Thymus (tissue), 11 donors: ENCODE results near the gene ADGRG3. TPM values are rescaled to one million over a fixed set of nuclear protein-coding genes. Genes with fewer than 3 reads are reported as not detected.

Experiments used
- DNase-seq, 9 donors: peaks; one replicate each; pipeline ENCODE4 v3.0.0-alpha.2; 2013; ENCODE audit warnings: low spot score in 9 of 9, low read depth in 6 of 9, missing footprints in 1 of 9
- H3K27ac ChIP-seq, 2 donors: one replicate each; pipeline ENCODE4 v1.5.1; 2013; ENCODE audit warnings: control low read depth in 1 of 2, low read depth in 1 of 2, low read length in 1 of 2, mild to moderate bottlenecking in 1 of 2, moderate library complexity in 1 of 2
- H3K27me3 ChIP-seq, 2 donors: one replicate each; pipeline ENCODE4 v1.5.1; 2013; ENCODE audit warnings: low read length in 1 of 2; ENCODE audit not compliant: control insufficient read depth in 2 of 2, insufficient read depth in 1 of 2
- H3K36me3 ChIP-seq, 2 donors: one replicate each; pipeline ENCODE4 v1.5.1; 2013; ENCODE audit warnings: low read length in 1 of 2, mild to moderate bottlenecking in 1 of 2, moderate library complexity in 1 of 2; ENCODE audit not compliant: control insufficient read depth in 2 of 2, insufficient read depth in 2 of 2
- H3K4me1 ChIP-seq, 2 donors: one replicate each; pipeline ENCODE4 v1.5.1; 2013; ENCODE audit warnings: low read length in 2 of 2; ENCODE audit not compliant: control insufficient read depth in 2 of 2, insufficient read depth in 2 of 2
- H3K4me3 ChIP-seq, 2 donors: one replicate each; pipeline ENCODE4 v1.5.1; 2013; ENCODE audit warnings: low read length in 2 of 2, control low read depth in 1 of 2, mild to moderate bottlenecking in 1 of 2
- H3K9me3 ChIP-seq, 2 donors: one replicate each; pipeline ENCODE4 v1.5.1; 2013; ENCODE audit warnings: low read length in 1 of 2, mild to moderate bottlenecking in 1 of 2; ENCODE audit not compliant: control insufficient read depth in 2 of 2, insufficient read depth in 1 of 2
- WGBS: extraction: QIAGEN DNeasy Blood & Tissue Kit; methylation state at CpG from one replicate; pipeline ENCODE4 v1.1.7; 2013; 5-methylcytosine and 5-hydroxymethylcytosine counted together
- polyA plus RNA-seq: library from polyadenylated mRNA; stranded (reverse); fragments of 200-250 nt; gene quantifications from one replicate; pipeline ENCODE4 v1.2.3, GENCODE V29; 2013
- total RNA-seq: library from RNA; stranded (reverse); fragments of 120-200 nt; gene quantifications from one replicate; pipeline ENCODE4 v1.2.4, GENCODE V29; 2013
- donor health status: healthy.

The ADGRG3 gene
- total and polyA plus RNA-seq, 2 donors, result 0.33 to 0.94 TPM

DNA sequence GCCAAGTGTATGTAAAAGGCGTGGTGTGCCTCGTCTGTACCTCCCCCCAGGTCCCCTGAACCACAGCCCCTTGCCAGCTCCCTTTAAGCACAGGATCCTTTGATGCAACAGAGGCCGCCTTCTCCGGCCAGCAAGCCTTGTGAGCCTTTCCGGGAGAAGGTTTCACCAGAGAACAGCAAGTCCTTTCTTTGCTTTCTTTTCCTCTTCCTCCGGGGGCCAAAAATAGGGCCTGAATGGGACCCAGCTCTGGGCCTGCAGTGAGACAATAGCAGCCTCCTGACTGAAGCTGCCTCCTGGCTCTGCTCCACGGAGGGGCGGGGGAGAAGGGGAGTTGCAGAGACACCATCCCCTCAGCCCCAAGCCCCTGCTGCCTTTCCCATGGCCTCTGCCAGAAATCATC, 30.7 kb upstream of the ADGRG3 start:
- WGBS, result 65% methylated on average over 8 of the region's 8 CpGs
- Histone ChIP-seq H3K36me3 (peaks cover 0 to 4% of the 10 kb centered on the region in 2 donors), H3K27me3 (no peaks in the 10 kb centered on the region), H3K4me3 (no peak overlapping the region), H3K4me1 (peaks cover 25 to 73% of the 10 kb centered on the region in 2 donors), H3K9me3 (no peaks in the 10 kb centered on the region), H3K27ac (no peak overlapping the region)
- DNase-seq, result no peak

GRCh38 chr16:57637965-57638364, 30.1 kb upstream of the ADGRG3 start:
- 93% methylated on average over 6 of the region's 6 CpGs for WGBS
- Histone ChIP-seq H3K27ac (peak overlapping the region in 1 of 2 donors; percentile 73), H3K4me1 (peaks cover 26 to 77% of the 10 kb centered on the region in 2 donors), H3K4me3 (no peak overlapping the region), H3K36me3 (peaks cover 0 to 4% of the 10 kb centered on the region in 2 donors), H3K27me3 (no peaks in the 10 kb centered on the region), H3K9me3 (no peaks in the 10 kb centered on the region)
- no peak for DNase-seq

- Histone ChIP-seq H3K27ac (peak overlapping the region in 1 of 2 donors; percentile 73), H3K9me3 (no peaks in the 10 kb centered on the region), H3K36me3 (peaks cover 0 to 4% of the 10 kb centered on the region in 2 donors), H3K4me3 (no peak overlapping the region), H3K4me1 (peaks cover 30 to 81% of the 10 kb centered on the region in 2 donors), H3K27me3 (no peaks in the 10 kb centered on the region)
- no peak for DNase-seq
- WGBS, result 93% methylated on average over 2 of the region's 2 CpGs
Measured at GRCh38 chr16:57638381-57638780, 29.7 kb upstream of the ADGRG3 start.

DNA sequence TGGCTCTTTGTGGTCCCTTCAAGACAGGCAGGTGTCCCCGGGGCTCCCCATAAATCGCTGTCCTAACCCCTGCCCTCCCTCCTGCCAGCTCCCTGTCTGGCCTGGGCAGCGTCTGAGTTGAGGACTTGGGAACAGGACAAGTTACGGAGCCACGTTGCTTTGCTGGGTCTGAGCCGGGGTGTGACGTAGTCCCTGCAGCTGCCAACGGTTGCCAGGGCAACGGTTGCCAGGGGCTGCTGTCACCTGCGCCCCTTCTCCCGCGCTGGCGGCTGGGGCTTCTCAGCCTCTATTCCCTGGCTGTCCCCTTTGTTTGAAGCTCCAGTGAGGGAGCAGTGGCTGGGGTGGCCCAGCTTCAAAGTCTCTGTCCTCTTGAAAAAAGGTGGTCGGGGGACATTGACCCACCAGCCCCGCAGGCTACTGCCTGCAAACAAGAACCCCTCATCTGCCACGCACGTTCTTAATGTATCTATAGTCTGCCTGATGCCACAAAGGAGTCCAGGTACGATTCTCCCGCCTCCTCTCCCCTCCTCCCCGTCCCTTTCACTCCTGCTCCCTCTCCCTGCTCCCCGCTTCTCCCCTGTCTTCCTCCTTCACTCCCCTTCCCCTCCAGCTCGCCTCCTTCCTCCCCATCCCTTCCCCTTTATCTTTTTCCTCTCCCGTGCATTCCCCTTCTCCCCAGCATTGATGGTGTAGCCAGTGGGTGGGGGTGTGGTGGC, 28.8 kb upstream of the ADGRG3 start:
- H3K4me1 ChIP-seq, result peaks cover 37 to 90% of the 10 kb centered on the region in 2 donors
- WGBS, result 25% methylated on average over 23 of the region's 23 CpGs

GRCh38 chr16:57640185-57640584, 27.9 kb upstream of the ADGRG3 start:
- H3K27me3 ChIP-seq, result no peaks in the 10 kb centered on the region
- H3K27ac ChIP-seq, result peak overlapping the region in 1 of 2 donors; percentile 88
- no peak for DNase-seq
- peaks cover 44 to 90% of the 10 kb centered on the region in 2 donors for H3K4me1 ChIP-seq
- 89% methylated on average over 9 of the region's 9 CpGs for WGBS
- peaks cover 0 to 5% of the 10 kb centered on the region in 2 donors for H3K9me3 ChIP-seq
- peaks cover 0 to 6% of the 10 kb centered on the region in 2 donors for H3K36me3 ChIP-seq
- H3K4me3 ChIP-seq, result peak overlapping the region; percentile 30 to 35

More for the DNA sequence above, 28.8 kb upstream of the ADGRG3 start:
- Histone ChIP-seq H3K4me3 (peak overlapping the region; percentile 30 to 35), H3K36me3 (peaks cover 0 to 6% of the 10 kb centered on the region in 2 donors), H3K27me3 (no peaks in the 10 kb centered on the region), H3K9me3 (peaks cover 0 to 4% of the 10 kb centered on the region in 2 donors), H3K27ac (peak overlapping the region; percentile 46 to 88)
- peak; percentile 75 to 94 (median 89) for DNase-seq

GRCh38 chr16:57640612-57641011, 27.5 kb upstream of the ADGRG3 start:
- Histone ChIP-seq H3K9me3 (peaks cover 0 to 5% of the 10 kb centered on the region in 2 donors), H3K36me3 (peaks cover 0 to 6% of the 10 kb centered on the region in 2 donors), H3K4me3 (peak overlapping the region; percentile 30 to 35), H3K27me3 (no peaks in the 10 kb centered on the region), H3K4me1 (peaks cover 48 to 91% of the 10 kb centered on the region in 2 donors), H3K27ac (peak overlapping the region in 1 of 2 donors; percentile 88)
- 61% methylated on average over 8 of the region's 8 CpGs for WGBS
- DNase-seq, result no peak

DNA sequence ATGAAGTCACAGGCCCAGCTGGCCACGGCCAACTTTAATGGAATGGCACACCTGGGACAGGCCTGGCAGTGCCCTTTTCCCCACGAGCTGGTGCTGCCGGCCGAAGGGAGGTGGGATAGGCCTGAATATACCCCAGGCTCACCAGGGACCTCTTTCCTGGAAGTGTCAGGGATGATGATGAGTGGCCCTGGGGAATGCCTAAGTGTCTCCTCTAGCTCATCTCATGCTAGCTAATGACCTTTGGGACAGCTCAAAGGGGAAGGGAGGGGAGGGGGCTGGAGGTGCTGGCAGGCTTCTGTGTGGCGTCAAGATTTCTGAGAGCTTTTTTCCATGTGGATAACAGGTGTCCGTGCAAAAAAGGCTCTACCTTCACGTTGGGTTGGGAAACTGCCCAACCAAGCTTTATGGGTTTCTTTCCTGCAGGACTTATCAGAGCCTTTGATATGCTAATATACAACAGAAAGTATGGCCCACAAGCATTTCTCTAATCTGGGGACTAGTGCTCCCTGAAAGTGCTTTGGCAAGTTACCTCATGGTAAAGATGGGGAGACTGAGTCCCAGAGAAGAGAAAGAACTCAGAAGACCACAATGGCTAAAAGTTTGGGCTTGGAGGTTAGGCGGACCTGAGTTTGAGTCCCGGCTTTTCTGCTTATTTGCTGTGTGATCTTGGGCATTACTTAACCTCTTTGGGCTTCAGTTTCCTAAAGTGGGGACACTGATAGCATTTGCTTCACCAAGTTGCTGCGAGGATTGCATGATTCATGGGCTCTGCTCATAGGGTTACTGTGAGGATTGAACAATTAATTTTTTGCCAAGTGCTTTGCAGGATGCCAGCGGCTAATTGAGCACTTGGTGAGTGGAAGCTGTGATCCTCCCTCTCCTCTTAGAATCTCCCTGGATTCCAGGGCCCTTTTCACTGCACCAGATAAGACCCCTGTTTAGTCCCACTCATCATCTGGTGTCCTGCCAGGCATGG, 25.7 kb upstream of the ADGRG3 start:
- H3K4me1 ChIP-seq, result peaks cover 57 to 100% of the 10 kb centered on the region in 2 donors

DNA sequence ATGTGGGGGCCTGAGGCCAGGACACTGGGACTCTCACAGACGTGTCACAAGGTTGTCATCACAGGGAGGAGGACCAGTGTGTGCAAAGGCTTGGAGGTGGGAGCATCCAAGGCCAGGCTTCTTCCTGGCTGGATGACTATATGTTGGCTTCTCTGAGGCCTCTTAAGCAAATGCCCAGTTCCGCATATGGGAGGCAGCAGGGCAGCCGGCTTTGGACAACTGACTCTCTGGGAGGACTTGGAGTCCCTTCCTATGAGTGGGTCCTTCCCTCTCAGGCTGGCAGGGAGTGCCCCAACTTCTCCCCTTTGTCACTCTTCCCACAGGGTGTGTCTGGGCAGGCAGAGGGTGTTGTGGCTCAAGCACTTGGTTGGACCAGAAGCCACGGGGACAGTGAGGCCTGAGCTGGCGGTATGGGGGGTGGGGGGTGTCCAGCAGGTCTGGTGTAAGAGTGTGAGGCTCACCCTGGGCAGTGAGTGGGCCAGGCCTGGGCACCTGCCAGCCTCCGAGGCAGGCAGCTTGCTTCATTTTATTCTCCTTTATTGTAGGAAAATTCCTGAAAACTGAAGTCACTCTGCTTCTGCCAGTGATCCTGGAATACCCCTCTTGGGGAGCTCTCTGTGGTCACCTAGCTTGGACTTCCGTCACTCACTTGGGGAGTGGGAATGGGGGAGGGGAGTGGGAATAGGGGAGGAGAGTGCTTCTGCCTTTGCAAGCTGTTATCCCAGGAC, 24.8 kb upstream of the ADGRG3 start:
- peaks cover 0 to 10% of the 10 kb centered on the region in 2 donors for H3K36me3 ChIP-seq
- peak in 1 of 9 donors; percentile 31 for DNase-seq
- H3K27me3 ChIP-seq, result no peaks in the 10 kb centered on the region
- peaks cover 64 to 100% of the 10 kb centered on the region in 2 donors for H3K4me1 ChIP-seq
- peak overlapping the region in 1 of 2 donors; percentile 3 for H3K4me3 ChIP-seq
- H3K9me3 ChIP-seq, result peaks cover 0 to 5% of the 10 kb centered on the region in 2 donors
- WGBS, result 46% methylated on average over 7 of the region's 7 CpGs
- H3K27ac ChIP-seq, result peak overlapping the region; percentile 56 to 93

More for the DNA sequence above, 25.7 kb upstream of the ADGRG3 start:
- H3K9me3 ChIP-seq, result peaks cover 0 to 5% of the 10 kb centered on the region in 2 donors
- H3K27ac ChIP-seq, result peak overlapping the region; percentile 48 to 93
- peaks cover 0 to 6% of the 10 kb centered on the region in 2 donors for H3K36me3 ChIP-seq
- H3K27me3 ChIP-seq, result no peaks in the 10 kb centered on the region
- DNase-seq, result no peak
- 93% methylated on average over 11 of the region's 11 CpGs for WGBS
- H3K4me3 ChIP-seq, result no peak overlapping the region
